ENCODE results near the gene CMIP. TPM values are rescaled to one million over a fixed set of nuclear protein-coding genes. Genes with fewer than 3 reads are reported as not detected.

CMIP gene
- total RNA-seq, 3 donors from 2014 or later: 73.3 to 127 (median 79.8) TPM

GRCh38 chr16:81640681-81641070 lies 196.1 kb downstream of the CMIP start:
- intact Hi-C loops (cut with DNase I, micrococcal nuclease): no loop called here

GRCh38 chr16:81641395-81642106 lies 196.9 kb downstream of the CMIP start:
- intact Hi-C loops (cut with DNase I, micrococcal nuclease): no loop called here
- Histone ChIP-seq H3K4me1 (ENCODE audit: low read depth) (no peaks in the 10 kb centered on the region), H3K9me3 (no peaks in the 10 kb centered on the region), H3K4me3 (no peak overlapping the region), H3K36me3 (ENCODE audit: low read depth) (no peaks in the 10 kb centered on the region)
- DNase-seq (no peak), ATAC-seq (no peak)
- TF ChIP-seq CTCF (IDR thresholded peaks at IDR 0.05): no peak

More at GRCh38 chr16:81640681-81641070, 196.1 kb downstream of the CMIP start:
- Histone ChIP-seq H3K36me3 (ENCODE audit: low read depth) (no peaks in the 10 kb centered on the region), H3K4me1 (ENCODE audit: low read depth) (no peaks in the 10 kb centered on the region), H3K9me3 (no peaks in the 10 kb centered on the region), H3K4me3 (no peak overlapping the region)
- no peak for TF ChIP-seq CTCF (IDR thresholded peaks at IDR 0.05)
- no peak for DNase-seq
- ATAC-seq: no peak

GRCh38 chr16:81642107-81642436 lies 197.5 kb downstream of the CMIP start:
- Histone ChIP-seq H3K4me1 (ENCODE audit: low read depth) (no peaks in the 10 kb centered on the region), H3K36me3 (ENCODE audit: low read depth) (no peaks in the 10 kb centered on the region), H3K4me3 (no peak overlapping the region), H3K9me3 (no peaks in the 10 kb centered on the region)
- DNase-seq: no peak
- TF ChIP-seq CTCF (IDR thresholded peaks at IDR 0.05): no peak
- intact Hi-C loops (cut with DNase I, micrococcal nuclease): no loop called here
- ATAC-seq: no peak

- ATAC-seq (no peak), DNase-seq (no peak)
- TF ChIP-seq CTCF (IDR thresholded peaks at IDR 0.05): no peak
- Histone ChIP-seq H3K36me3 (ENCODE audit: low read depth) (no peaks in the 10 kb centered on the region), H3K4me1 (ENCODE audit: low read depth) (no peaks in the 10 kb centered on the region), H3K9me3 (no peaks in the 10 kb centered on the region), H3K4me3 (no peak overlapping the region)
- intact Hi-C loops (cut with DNase I, micrococcal nuclease): no loop called here
Measured at GRCh38 chr16:81642943-81643342, 198.3 kb downstream of the CMIP start.

GRCh38 chr16:81645266-81645694 lies 200.7 kb downstream of the CMIP start:
- H3K36me3 ChIP-seq (ENCODE audit: low read depth): no peaks in the 10 kb centered on the region
- intact Hi-C loops (cut with DNase I, micrococcal nuclease): no loop called here
- peaks cover 2% of the 10 kb centered on the region for H3K4me1 ChIP-seq (ENCODE audit: low read depth)
- DNase-seq: no peak
- no peaks in the 10 kb centered on the region for H3K9me3 ChIP-seq
- no peak for TF ChIP-seq CTCF (IDR thresholded peaks at IDR 0.05)
- ATAC-seq: peak; percentile 29
- no peak overlapping the region for H3K4me3 ChIP-seq

GRCh38 chr16:81645925-81646324 lies 201.3 kb downstream of the CMIP start:
- DNase-seq (no peak), ATAC-seq (no peak)
- Histone ChIP-seq H3K36me3 (ENCODE audit: low read depth) (no peaks in the 10 kb centered on the region), H3K4me3 (no peak overlapping the region), H3K9me3 (no peaks in the 10 kb centered on the region), H3K4me1 (ENCODE audit: low read depth) (peaks cover 2% of the 10 kb centered on the region)
- no peak for TF ChIP-seq CTCF (IDR thresholded peaks at IDR 0.05)
- intact Hi-C loops (cut with DNase I, micrococcal nuclease): no loop called here

Data from mucosa of descending colon (tissue), 3 donors.